GM23248 (cell line): ENCODE measurements around the gene NFX1.

ENCODE experiments used
- EZH2 ChIP-seq: fragments of 200-600 bp; sonication (generic); IDR thresholded peaks from 2 replicates; pipeline ENCODE4 v1.6.1; 2018; ENCODE audit warnings: antibody characterized with exemption, mild to moderate bottlenecking; ENCODE audit not compliant: insufficient read depth, poor library complexity, severe bottlenecking
- EZH2phosphoT487 ChIP-seq: fragments of 200-600 bp; sonication (generic); IDR thresholded peaks from 2 replicates; pipeline ENCODE4 v1.6.1; 2018; ENCODE audit warnings: antibody characterized with exemption, moderate library complexity, mild to moderate bottlenecking, low read depth; ENCODE audit not compliant: insufficient read depth

- no peak for TF ChIP-seq EZH2phosphoT487
- no peak for TF ChIP-seq EZH2
Measured at GRCh38 chr9:33255014-33255413, 35.3 kb upstream of the NFX1 start.
